Natural killer cell (primary cell): Measurements from ENCODE around the gene IRF3. TPM values are rescaled to one million over a fixed set of nuclear protein-coding genes. Genes with fewer than 3 reads are reported as not detected.

Source experiments
- ATAC-seq, 3 donors: fragments of 150-1000 bp in 2 of 3; fragments of 200-7000 bp in 1 of 3; cut with Tn5 transposase; 1 replicate in 1 of 3; 2 replicates in 2 of 3; pipeline ENCODE4 v1.10.0; 2021; ENCODE audit warnings: mild to moderate bottlenecking in 2 of 3, moderate library complexity in 2 of 3
- DNase-seq, 2 donors: peaks; one replicate each; pipeline versions ENCODE4 v3.0.0 to v3.0.0-alpha.2; 2013 to 2021; ENCODE audit warnings: mixed read lengths in 1 of 2
- H3K27ac ChIP-seq: one replicate; pipeline ENCODE4 v1.5.1; 2013; ENCODE audit warnings: mild to moderate bottlenecking, low read length
- H3K27me3 ChIP-seq: one replicate; pipeline ENCODE4 v1.6.1; 2013; ENCODE audit warnings: low read length; ENCODE audit not compliant: control insufficient read depth, insufficient read depth
- H3K36me3 ChIP-seq: one replicate; pipeline ENCODE4 v1.6.1; 2013; ENCODE audit warnings: low read length; ENCODE audit not compliant: control insufficient read depth, insufficient read depth
- H3K4me1 ChIP-seq: one replicate; pipeline ENCODE4 v1.6.1; 2013; ENCODE audit warnings: low read length; ENCODE audit not compliant: control insufficient read depth, insufficient read depth
- H3K4me3 ChIP-seq: one replicate; pipeline ENCODE4 v1.5.1; 2013; ENCODE audit warnings: low read length
- H3K9me3 ChIP-seq: one replicate; pipeline ENCODE4 v1.6.1; 2013; ENCODE audit warnings: low read length; ENCODE audit not compliant: control insufficient read depth, insufficient read depth
- H3K27ac Mint-ChIP-seq, 2 donors: one replicate each; pipeline ENCODE4 v1.8.0; 2022; ENCODE audit warnings: mild to moderate bottlenecking in 2 of 2, mixed read lengths in 2 of 2, moderate library complexity in 1 of 2
- H3K27me3 Mint-ChIP-seq, 2 donors: one replicate each; pipeline ENCODE4 v1.8.0; 2022; ENCODE audit warnings: low read depth in 2 of 2, mixed read lengths in 2 of 2
- H3K36me3 Mint-ChIP-seq: one replicate; pipeline ENCODE4 v1.8.0; 2022; ENCODE audit warnings: mixed read lengths
- H3K4me1 Mint-ChIP-seq, 2 donors: one replicate each; pipeline ENCODE4 v1.8.0; 2022; ENCODE audit warnings: mixed read lengths in 2 of 2
- H3K4me3 Mint-ChIP-seq: one replicate; pipeline ENCODE4 v1.8.0; 2022; ENCODE audit warnings: mild to moderate bottlenecking, moderate library complexity, mixed read lengths
- H3K9me3 Mint-ChIP-seq, 2 donors: one replicate each; pipeline ENCODE4 v1.8.0; 2022; ENCODE audit warnings: mixed read lengths in 2 of 2
- WGBS: methylation state at CpG from one replicate; pipeline ENCODE4 v1.1.7; 2013; ENCODE audit warnings: missing lambda C conversion rate; ENCODE audit not compliant: insufficient coverage; 5-methylcytosine and 5-hydroxymethylcytosine counted together
- intact Hi-C: fragments of 100-400 bp; cut with micrococcal nuclease; formaldehyde crosslinking; loops from one replicate; pipeline ENCODE4 v1.14.2; 2022
- total RNA-seq, 4 donors: library from RNA; stranded (reverse); fragments of 120-200 nt in 1 of 4; gene quantifications; one replicate each; pipeline versions ENCODE4 v1.2.3 to v1.2.4, GENCODE V29; 2013 to 2022
- TF ChIP-seq, protein P1 (sequence below): fragments of 200-600 bp; IDR thresholded peaks from one replicate; pipeline ENCODE4 v1.8.0; 2022; ENCODE audit warnings: antibody characterized with exemption

IRF3 gene
- total RNA-seq, 3 donors from 2014 or later (not counting 1 experiment from before 2014, with no cell fraction given): 176 to 184 (median 179) TPM

DNA sequence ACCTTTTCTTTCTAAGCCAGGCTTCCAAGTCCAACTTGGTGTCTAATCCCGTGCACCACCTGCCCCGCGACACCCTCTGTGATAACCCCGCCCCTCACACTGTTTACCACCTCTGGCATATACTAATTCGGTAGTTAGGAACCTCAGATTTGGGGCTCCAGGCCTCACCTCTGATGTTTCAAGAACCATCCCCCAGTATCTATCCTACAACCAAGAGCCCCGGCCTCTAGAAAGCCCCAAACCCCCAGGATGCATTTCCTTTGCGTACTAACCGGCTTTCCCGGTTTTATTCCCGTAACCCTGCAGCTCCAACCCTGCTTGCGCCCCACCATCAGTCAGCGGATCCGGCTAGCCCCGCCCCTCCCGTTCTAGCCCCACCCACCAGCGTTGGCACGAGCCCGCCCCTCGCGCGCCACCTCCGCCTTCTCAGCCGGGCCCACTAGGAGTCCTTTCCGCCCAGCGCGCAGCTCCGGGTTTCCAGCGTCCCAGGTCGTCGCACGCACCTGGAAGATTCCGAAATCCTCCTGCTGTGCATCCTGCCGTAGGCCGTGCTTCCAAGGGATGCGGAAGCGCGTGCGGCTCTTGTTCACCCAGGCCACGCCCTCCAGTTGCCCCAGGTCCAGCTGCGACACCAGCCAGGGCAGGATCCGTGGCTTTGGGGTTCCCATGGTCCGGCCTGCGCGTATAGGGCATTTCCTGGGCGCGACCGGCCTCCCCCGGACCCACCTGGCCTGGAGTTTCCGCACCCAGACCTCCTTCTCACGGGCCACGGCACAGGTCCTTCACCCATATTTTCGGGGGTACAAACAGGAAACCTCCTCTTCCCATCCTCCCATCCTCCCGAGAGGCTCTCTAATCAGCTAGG is 1.3 kb downstream of the IRF3 start:
- H3K36me3 ChIP-seq: peaks cover 29% of the 10 kb centered on the region

DNA sequence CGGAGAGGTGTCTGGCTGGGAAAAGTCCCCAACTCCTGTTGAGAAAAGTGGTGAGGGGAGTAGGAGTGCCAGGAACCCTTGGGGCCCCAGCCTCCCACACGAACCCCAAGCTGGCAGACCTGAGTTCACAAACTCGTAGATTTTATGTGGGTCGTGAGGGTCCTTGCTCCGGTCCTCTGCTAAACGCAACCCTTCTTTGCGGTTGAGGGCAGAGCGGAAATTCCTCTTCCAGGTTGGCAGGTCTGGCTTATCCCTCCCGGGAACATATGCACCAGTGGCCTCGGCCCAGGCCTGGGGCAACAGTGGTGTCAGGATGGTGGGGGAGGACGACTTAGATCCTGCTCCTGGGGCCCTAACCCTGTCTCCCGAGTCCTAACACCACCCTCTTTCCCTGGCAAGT is 2.4 kb downstream of the IRF3 start:
- H3K27me3 Mint-ChIP-seq: no peaks in the 10 kb centered on the region
- H3K27ac ChIP-seq: peak overlapping the region; percentile 73
- no peaks in the 10 kb centered on the region for H3K36me3 Mint-ChIP-seq
- intact Hi-C loops: no loop called here
- no peak for DNase-seq
- TF ChIP-seq, protein P1, sequence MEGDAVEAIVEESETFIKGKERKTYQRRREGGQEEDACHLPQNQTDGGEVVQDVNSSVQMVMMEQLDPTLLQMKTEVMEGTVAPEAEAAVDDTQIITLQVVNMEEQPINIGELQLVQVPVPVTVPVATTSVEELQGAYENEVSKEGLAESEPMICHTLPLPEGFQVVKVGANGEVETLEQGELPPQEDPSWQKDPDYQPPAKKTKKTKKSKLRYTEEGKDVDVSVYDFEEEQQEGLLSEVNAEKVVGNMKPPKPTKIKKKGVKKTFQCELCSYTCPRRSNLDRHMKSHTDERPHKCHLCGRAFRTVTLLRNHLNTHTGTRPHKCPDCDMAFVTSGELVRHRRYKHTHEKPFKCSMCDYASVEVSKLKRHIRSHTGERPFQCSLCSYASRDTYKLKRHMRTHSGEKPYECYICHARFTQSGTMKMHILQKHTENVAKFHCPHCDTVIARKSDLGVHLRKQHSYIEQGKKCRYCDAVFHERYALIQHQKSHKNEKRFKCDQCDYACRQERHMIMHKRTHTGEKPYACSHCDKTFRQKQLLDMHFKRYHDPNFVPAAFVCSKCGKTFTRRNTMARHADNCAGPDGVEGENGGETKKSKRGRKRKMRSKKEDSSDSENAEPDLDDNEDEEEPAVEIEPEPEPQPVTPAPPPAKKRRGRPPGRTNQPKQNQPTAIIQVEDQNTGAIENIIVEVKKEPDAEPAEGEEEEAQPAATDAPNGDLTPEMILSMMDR: no peak
- peaks cover 33 to 50% of the 10 kb centered on the region in 2 donors for H3K4me1 Mint-ChIP-seq
- H3K27ac Mint-ChIP-seq: peak overlapping the region; percentile 96 to 99
- 97% methylated on average over 12 of the region's 12 CpGs for WGBS
- peak overlapping the region; percentile 52 for H3K4me3 Mint-ChIP-seq
- H3K4me1 ChIP-seq: peaks cover 34% of the 10 kb centered on the region
- H3K27me3 ChIP-seq: no peaks in the 10 kb centered on the region
- ATAC-seq: no peak
- no peaks in the 10 kb centered on the region for H3K9me3 Mint-ChIP-seq
- no peak overlapping the region for H3K4me3 ChIP-seq
- no peaks in the 10 kb centered on the region for H3K9me3 ChIP-seq
- peaks cover 41% of the 10 kb centered on the region for H3K36me3 ChIP-seq

More for the DNA sequence above, 1.3 kb downstream of the IRF3 start:
- Histone ChIP-seq H3K27ac (peak overlapping the region; percentile 73), H3K4me1 (peaks cover 34% of the 10 kb centered on the region), H3K27me3 (no peaks in the 10 kb centered on the region), H3K9me3 (no peaks in the 10 kb centered on the region), H3K4me3 (peak overlapping the region; percentile 91)
- Mint-ChIP-seq H3K4me3 (peak overlapping the region; percentile 99), H3K9me3 (no peaks in the 10 kb centered on the region), H3K36me3 (no peaks in the 10 kb centered on the region), H3K27me3 (no peaks in the 10 kb centered on the region), H3K27ac (peak overlapping the region; percentile 96 to 99), H3K4me1 (peaks cover 33 to 50% of the 10 kb centered on the region in 2 donors)
- TF ChIP-seq, protein P1: no peak
- under 1% methylated on average over 53 of the region's 53 CpGs for WGBS
- ATAC-seq (peak; percentile 71 to 86 (median 74)), DNase-seq (peak; percentile 85 to 94)
- intact Hi-C loops: loop anchor here (1.0 to 2.0 kb wide), 3 partner anchors 12 to 22 kb away; partner anchors contain the start of gene SCAF1

DNA sequence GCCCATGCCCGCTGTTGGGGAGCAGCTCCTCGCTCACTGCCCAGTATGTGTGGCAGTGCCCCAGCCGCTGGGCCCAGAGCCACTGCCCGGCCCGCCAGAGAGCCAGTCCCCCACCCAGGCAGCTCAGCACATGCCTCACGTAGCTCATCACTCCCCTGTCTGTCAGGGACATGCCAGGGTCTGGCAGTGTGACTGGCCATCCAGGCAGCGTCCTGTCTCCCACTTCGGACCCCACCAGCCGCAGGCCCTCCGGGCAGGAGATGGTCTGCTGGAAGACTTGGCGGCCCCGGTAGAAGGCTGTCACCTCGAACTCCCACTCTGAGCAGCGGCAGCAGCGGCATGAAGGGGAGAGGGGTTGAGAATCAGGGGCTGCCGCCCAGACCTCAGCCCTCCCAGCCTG is 3.6 kb downstream of the IRF3 start:
- Histone ChIP-seq H3K27me3 (no peaks in the 10 kb centered on the region), H3K36me3 (peaks cover 53% of the 10 kb centered on the region), H3K4me3 (no peak overlapping the region), H3K4me1 (peaks cover 34% of the 10 kb centered on the region), H3K27ac (no peak overlapping the region), H3K9me3 (no peaks in the 10 kb centered on the region)
- TF ChIP-seq, protein P1: no peak
- no peak overlapping the region for H3K4me3 Mint-ChIP-seq
- intact Hi-C loops: no loop called here
- DNase-seq (no peak), ATAC-seq (no peak)
- H3K9me3 Mint-ChIP-seq: no peaks in the 10 kb centered on the region
- peak overlapping the region; percentile 56 to 96 for H3K27ac Mint-ChIP-seq
- H3K36me3 Mint-ChIP-seq: no peaks in the 10 kb centered on the region
- no peaks in the 10 kb centered on the region for H3K27me3 Mint-ChIP-seq
- WGBS: 99% methylated on average over 16 of the region's 16 CpGs
- peaks cover 33 to 51% of the 10 kb centered on the region in 2 donors for H3K4me1 Mint-ChIP-seq
